ENCODE results near the gene CSNK1E. TPM values are rescaled to one million over a fixed set of nuclear protein-coding genes. Genes with fewer than 3 reads are reported as not detected.

The CSNK1E gene
- total RNA-seq, 4 donors from 2014 or later: 112 to 246 (median 160) TPM

DNA sequence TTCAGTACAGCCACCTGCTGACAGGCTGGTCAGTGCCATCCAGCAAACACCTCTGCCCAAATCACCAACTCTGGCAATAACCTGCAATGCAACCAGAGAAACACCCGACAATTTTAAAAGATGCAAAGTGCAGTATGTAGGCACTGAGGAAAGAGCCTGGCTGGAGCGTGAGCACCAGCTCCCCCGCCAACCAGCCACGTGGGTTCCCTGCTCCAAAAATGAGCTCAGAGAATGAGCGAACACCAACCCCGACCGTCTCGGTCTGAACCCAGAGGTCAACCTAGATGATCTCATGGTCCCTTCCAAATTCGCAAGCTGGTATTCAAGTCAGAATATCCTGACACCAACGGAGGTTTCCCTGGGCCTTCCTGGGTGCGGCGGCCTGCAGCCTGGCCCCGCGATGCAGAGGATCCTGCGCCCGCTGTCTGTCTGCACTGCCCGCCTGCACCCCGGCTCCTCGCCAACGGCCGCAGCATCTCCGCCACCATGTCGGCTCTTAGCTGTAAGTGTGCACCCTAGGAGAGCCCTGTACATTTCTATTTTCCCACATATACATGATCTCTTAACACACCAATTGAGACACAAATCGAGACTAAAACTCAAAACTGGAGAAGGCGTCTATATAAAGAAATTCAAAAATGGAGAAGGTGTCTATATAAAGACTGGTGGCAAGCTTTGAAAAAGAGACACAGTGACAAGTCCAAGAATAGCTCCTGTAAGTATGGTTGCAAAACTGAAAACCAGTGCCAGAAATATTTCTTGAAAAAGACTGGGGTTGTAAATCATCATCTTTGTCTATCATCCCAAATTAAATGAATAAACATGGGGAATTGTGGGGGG is 67.2 kb downstream of the CSNK1E start:
- no peak for DNase-seq (ENCODE audit: low spot score in 2 of 2)
- H3K9me3 ChIP-seq: no peaks in the 10 kb centered on the region
- peaks cover 35% of the 10 kb centered on the region for H3K4me1 ChIP-seq
- no peaks in the 10 kb centered on the region for H3K27me3 ChIP-seq
- no peak overlapping the region for H3K27ac ChIP-seq
- H3K4me3 ChIP-seq: no peak overlapping the region
- TF ChIP-seq POLR2AphosphoS5 (IDR thresholded peaks at IDR 0.05) (no peak), POLR2A (IDR thresholded peaks at IDR 0.05) (no peak), EP300 (IDR thresholded peaks at IDR 0.05) (no peak)
- TF ChIP-seq, protein P1, sequence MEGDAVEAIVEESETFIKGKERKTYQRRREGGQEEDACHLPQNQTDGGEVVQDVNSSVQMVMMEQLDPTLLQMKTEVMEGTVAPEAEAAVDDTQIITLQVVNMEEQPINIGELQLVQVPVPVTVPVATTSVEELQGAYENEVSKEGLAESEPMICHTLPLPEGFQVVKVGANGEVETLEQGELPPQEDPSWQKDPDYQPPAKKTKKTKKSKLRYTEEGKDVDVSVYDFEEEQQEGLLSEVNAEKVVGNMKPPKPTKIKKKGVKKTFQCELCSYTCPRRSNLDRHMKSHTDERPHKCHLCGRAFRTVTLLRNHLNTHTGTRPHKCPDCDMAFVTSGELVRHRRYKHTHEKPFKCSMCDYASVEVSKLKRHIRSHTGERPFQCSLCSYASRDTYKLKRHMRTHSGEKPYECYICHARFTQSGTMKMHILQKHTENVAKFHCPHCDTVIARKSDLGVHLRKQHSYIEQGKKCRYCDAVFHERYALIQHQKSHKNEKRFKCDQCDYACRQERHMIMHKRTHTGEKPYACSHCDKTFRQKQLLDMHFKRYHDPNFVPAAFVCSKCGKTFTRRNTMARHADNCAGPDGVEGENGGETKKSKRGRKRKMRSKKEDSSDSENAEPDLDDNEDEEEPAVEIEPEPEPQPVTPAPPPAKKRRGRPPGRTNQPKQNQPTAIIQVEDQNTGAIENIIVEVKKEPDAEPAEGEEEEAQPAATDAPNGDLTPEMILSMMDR (IDR thresholded peaks at IDR 0.05): no peak
- H3K36me3 ChIP-seq: peaks cover 24% of the 10 kb centered on the region
- 87% methylated on average over 25 of the region's 25 CpGs for WGBS

DNA sequence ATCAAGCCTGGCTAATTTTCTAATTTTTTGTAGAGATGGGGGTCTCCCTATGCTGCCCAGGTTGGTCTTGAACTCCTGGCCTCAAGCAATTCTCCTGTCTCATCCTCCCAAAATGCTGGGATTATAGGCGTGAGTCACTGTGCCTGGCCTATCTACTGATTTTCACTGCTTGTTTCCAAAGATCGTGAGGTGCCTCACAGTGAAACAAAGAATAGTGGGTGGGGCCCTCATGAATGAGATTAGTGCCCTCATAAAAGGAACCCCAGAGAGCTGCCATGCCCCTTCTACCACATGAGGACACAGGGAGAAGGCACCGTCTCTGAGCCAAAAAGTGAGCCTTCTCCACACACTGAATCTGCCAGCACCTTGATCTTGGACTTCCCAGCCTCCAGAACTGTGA is 67.9 kb downstream of the CSNK1E start:
- no peak overlapping the region for H3K4me3 ChIP-seq
- H3K9me3 ChIP-seq: no peaks in the 10 kb centered on the region
- no peaks in the 10 kb centered on the region for H3K27me3 ChIP-seq
- no peak for DNase-seq (ENCODE audit: low spot score in 2 of 2)
- H3K36me3 ChIP-seq: peaks cover 31% of the 10 kb centered on the region
- H3K27ac ChIP-seq: no peak overlapping the region
- peaks cover 35% of the 10 kb centered on the region for H3K4me1 ChIP-seq
- TF ChIP-seq POLR2AphosphoS5 (IDR thresholded peaks at IDR 0.05): no peak
- 97% methylated on average over 3 of the region's 3 CpGs for WGBS

DNA sequence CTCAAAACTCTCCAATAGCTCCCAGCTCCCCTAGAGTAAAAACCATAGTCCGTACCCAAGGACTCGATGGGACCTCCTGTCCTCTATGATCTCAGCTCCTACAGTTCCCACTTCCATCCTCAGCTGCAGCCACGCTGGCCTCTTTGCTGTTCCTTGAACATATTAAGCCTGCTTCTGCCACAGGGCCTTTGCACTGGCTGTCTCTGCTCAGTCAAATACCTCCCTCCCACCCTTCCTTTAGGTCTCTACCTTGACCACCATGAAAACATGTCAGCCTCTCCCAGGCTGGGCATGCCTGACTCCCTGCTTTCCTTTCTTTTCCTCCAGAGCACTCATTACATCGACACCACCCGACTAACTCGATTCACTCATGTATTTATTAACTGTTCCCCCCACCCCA is 69.0 kb downstream of the CSNK1E start:
- H3K36me3 ChIP-seq: peaks cover 41% of the 10 kb centered on the region
- DNase-seq (ENCODE audit: low spot score in 2 of 2): no peak
- WGBS: 95% methylated on average over 6 of the region's 6 CpGs
- H3K9me3 ChIP-seq: no peaks in the 10 kb centered on the region
- no peaks in the 10 kb centered on the region for H3K27me3 ChIP-seq
- H3K4me1 ChIP-seq: peaks cover 41% of the 10 kb centered on the region
- no peak overlapping the region for H3K4me3 ChIP-seq
- TF ChIP-seq, protein P1 (IDR thresholded peaks at IDR 0.05): no peak
- TF ChIP-seq POLR2AphosphoS5 (IDR thresholded peaks at IDR 0.05): no peak
- no peak for TF ChIP-seq EP300 (IDR thresholded peaks at IDR 0.05)
- H3K27ac ChIP-seq: no peak overlapping the region

DNA sequence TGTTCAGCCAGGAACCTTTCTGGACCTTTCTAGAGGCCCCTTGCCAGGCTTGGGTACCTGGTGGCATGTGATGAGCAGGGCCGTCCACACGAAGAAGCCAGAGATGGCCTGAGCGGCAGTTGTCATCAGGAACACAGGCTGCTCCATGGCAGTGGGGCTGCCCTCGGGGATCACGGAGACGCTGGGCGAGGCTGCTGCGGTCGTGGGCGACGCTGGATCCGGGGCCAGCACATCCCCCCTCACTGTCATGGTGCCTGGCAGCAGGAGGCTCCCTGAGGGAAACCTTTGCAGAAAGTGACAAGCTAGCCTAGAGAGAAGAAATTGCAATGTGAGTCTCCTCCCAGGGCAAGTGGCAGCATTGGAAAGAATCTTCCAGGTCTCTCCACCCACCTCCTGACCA is 69.5 kb downstream of the CSNK1E start:
- DNase-seq (ENCODE audit: low spot score in 2 of 2): no peak
- WGBS: 60% methylated on average over 12 of the region's 12 CpGs
- H3K27ac ChIP-seq: peak overlapping the region; percentile 67
- TF ChIP-seq EP300 (IDR thresholded peaks at IDR 0.05): no peak
- TF ChIP-seq POLR2AphosphoS5 (IDR thresholded peaks at IDR 0.05): no peak
- TF ChIP-seq, protein P1 (IDR thresholded peaks at IDR 0.05): no peak
- TF ChIP-seq POLR2A (IDR thresholded peaks at IDR 0.05): no peak
- peaks cover 44% of the 10 kb centered on the region for H3K4me1 ChIP-seq
- H3K36me3 ChIP-seq: peaks cover 41% of the 10 kb centered on the region
- H3K9me3 ChIP-seq: no peaks in the 10 kb centered on the region
- H3K27me3 ChIP-seq: no peaks in the 10 kb centered on the region
- no peak overlapping the region for H3K4me3 ChIP-seq

DNA sequence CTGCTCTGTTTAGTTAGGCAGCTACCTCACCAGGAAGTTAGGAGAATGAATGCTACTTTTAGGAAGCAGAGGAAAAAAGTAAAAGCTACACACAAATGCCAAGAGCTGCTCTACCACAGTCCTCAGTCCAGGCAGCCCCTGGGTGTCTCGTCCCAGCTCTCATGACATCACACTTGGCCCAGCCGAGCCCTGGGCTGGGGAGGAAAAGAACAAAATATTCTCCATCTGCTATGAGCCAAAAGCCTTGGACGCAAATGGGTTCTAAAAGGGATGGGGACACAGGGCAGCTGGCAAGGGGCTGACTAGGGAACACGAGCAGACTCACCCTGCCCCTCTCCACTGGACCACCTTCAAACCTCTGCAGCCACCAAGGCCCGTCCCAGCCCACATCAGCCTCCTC is 70.5 kb downstream of the CSNK1E start:
- peak overlapping the region; percentile 67 for H3K27ac ChIP-seq
- 43% methylated on average over 5 of the region's 5 CpGs for WGBS
- peaks cover 44% of the 10 kb centered on the region for H3K4me1 ChIP-seq
- no peaks in the 10 kb centered on the region for H3K9me3 ChIP-seq
- TF ChIP-seq EP300 (IDR thresholded peaks at IDR 0.05): no peak
- TF ChIP-seq, protein P1 (IDR thresholded peaks at IDR 0.05): no peak
- no peak for TF ChIP-seq POLR2AphosphoS5 (IDR thresholded peaks at IDR 0.05)
- TF ChIP-seq POLR2A (IDR thresholded peaks at IDR 0.05): no peak
- no peak for DNase-seq (ENCODE audit: low spot score in 2 of 2)
- peaks cover 41% of the 10 kb centered on the region for H3K36me3 ChIP-seq
- no peaks in the 10 kb centered on the region for H3K27me3 ChIP-seq
- H3K4me3 ChIP-seq: no peak overlapping the region
